Uterus (tissue), 2 donors: ENCODE results near the gene EEFSEC.

Source experiments
- CTCF ChIP-seq, 4 experiments: fragments of 200-600 bp in 2 of 4; fragments of 450-650 bp in 2 of 4; sonication (generic) in 2 of 4; IDR thresholded peaks; one replicate each; pipeline ENCODE4 v1.5.1; 2016 to 2019; ENCODE audit warnings: antibody characterized with exemption in 4 of 4, mild to moderate bottlenecking in 2 of 4, moderate library complexity in 1 of 4
- POLR2A ChIP-seq, 2 donors: fragments of 450-650 bp; IDR thresholded peaks; one replicate each; pipeline ENCODE4 v1.6.1; 2016; ENCODE audit warnings: antibody characterized with exemption in 2 of 2, mild to moderate bottlenecking in 1 of 2, moderate library complexity in 1 of 2

- no peak for TF ChIP-seq CTCF (IDR thresholded peaks at IDR 0.05)
- TF ChIP-seq POLR2A (IDR thresholded peaks at IDR 0.05), result no peak
Observed at GRCh38 chr3:128452678-128453275, 299.5 kb downstream of the EEFSEC start.
